ENCODE measurements around the gene GDF15. TPM values are rescaled to one million over a fixed set of nuclear protein-coding genes. Genes with fewer than 3 reads are reported as not detected.
"Not testable (repeated sequence)": the region's sequence is repeated elsewhere in the genome, so short reads cannot be mapped to it uniquely, and the experiment has no call there.

The GDF15 gene
- polyA plus RNA-seq, 1 donor, result 20.3 TPM

- WGBS (ENCODE audit: insufficient coverage, low lambda C conversion rate), result no CpG with 5 or more reads among the region's 18 CpGs
- H3K27me3 ChIP-seq (ENCODE audit: control insufficient read depth, insufficient read depth, low read length); H3K9me3 ChIP-seq (ENCODE audit: control insufficient read depth, low read depth, low read length); H3K36me3 ChIP-seq (ENCODE audit: control insufficient read depth, insufficient read depth, low read length): not testable (repeated sequence)
- DNase-seq, result peak in 1 of 2 donors; percentile 61
- Histone ChIP-seq H3K4me1 (ENCODE audit: control insufficient read depth, insufficient read depth, low read length) (peaks cover 25% of the 10 kb centered on the region), H3K27ac (ENCODE audit: low read length) (peak overlapping the region; percentile 89), H3K4me3 (ENCODE audit: low read length) (peak overlapping the region; percentile 30)
Measured at GRCh38 chr19:18402455-18403248, 16.7 kb downstream of the GDF15 start.

GRCh38 chr19:18405754-18406153, 19.8 kb downstream of the GDF15 start:
- not testable (repeated sequence) for H3K36me3 ChIP-seq (ENCODE audit: control insufficient read depth, insufficient read depth, low read length); H3K27me3 ChIP-seq (ENCODE audit: control insufficient read depth, insufficient read depth, low read length); H3K27ac ChIP-seq (ENCODE audit: low read length); DNase-seq; H3K4me3 ChIP-seq (ENCODE audit: low read length); H3K9me3 ChIP-seq (ENCODE audit: control insufficient read depth, low read depth, low read length)
- H3K4me1 ChIP-seq (ENCODE audit: control insufficient read depth, insufficient read depth, low read length), result peaks cover 21% of the 10 kb centered on the region
- no CpG with 5 or more reads among the region's 11 CpGs for WGBS (ENCODE audit: insufficient coverage, low lambda C conversion rate)

- Histone ChIP-seq H3K36me3 (ENCODE audit: control insufficient read depth, insufficient read depth, low read length) (no peaks in the 10 kb centered on the region), H3K4me3 (ENCODE audit: low read length) (no peak overlapping the region), H3K27ac (ENCODE audit: low read length) (no peak overlapping the region), H3K4me1 (ENCODE audit: control insufficient read depth, insufficient read depth, low read length) (peaks cover 18% of the 10 kb centered on the region), H3K9me3 (ENCODE audit: control insufficient read depth, low read depth, low read length) (no peaks in the 10 kb centered on the region), H3K27me3 (ENCODE audit: control insufficient read depth, insufficient read depth, low read length) (no peaks in the 10 kb centered on the region)
- no peak for DNase-seq
- 90% methylated on average over 2 of the region's 9 CpGs for WGBS (ENCODE audit: insufficient coverage, low lambda C conversion rate)
Measured at GRCh38 chr19:18406749-18407148, 20.8 kb downstream of the GDF15 start.

- Histone ChIP-seq H3K27ac (ENCODE audit: low read length) (no peak overlapping the region), H3K4me1 (ENCODE audit: control insufficient read depth, insufficient read depth, low read length) (peaks cover 10% of the 10 kb centered on the region), H3K9me3 (ENCODE audit: control insufficient read depth, low read depth, low read length) (no peaks in the 10 kb centered on the region), H3K36me3 (ENCODE audit: control insufficient read depth, insufficient read depth, low read length) (no peaks in the 10 kb centered on the region), H3K27me3 (ENCODE audit: control insufficient read depth, insufficient read depth, low read length) (no peaks in the 10 kb centered on the region), H3K4me3 (ENCODE audit: low read length) (no peak overlapping the region)
- DNase-seq, result no peak
- WGBS (ENCODE audit: insufficient coverage, low lambda C conversion rate), result no CpG with 5 or more reads among the region's 10 CpGs
Measured at GRCh38 chr19:18408053-18408476, 22.1 kb downstream of the GDF15 start.

GRCh38 chr19:18412610-18413239, 26.8 kb downstream of the GDF15 start:
- WGBS (ENCODE audit: insufficient coverage, low lambda C conversion rate), result no CpG with 5 or more reads among the region's 16 CpGs
- peaks cover 32% of the 10 kb centered on the region for H3K4me1 ChIP-seq (ENCODE audit: control insufficient read depth, insufficient read depth, low read length)

GRCh38 chr19:18414504-18415177, 28.7 kb downstream of the GDF15 start:
- no peak for DNase-seq
- no CpG with 5 or more reads among the region's 11 CpGs for WGBS (ENCODE audit: insufficient coverage, low lambda C conversion rate)
- H3K9me3 ChIP-seq (ENCODE audit: control insufficient read depth, low read depth, low read length), result no peaks in the 10 kb centered on the region

More at GRCh38 chr19:18412610-18413239, 26.8 kb downstream of the GDF15 start:
- no peak for DNase-seq
- no peak overlapping the region for H3K27ac ChIP-seq (ENCODE audit: low read length)
- H3K4me3 ChIP-seq (ENCODE audit: low read length), result no peak overlapping the region
- no peaks in the 10 kb centered on the region for H3K27me3 ChIP-seq (ENCODE audit: control insufficient read depth, insufficient read depth, low read length)
- H3K36me3 ChIP-seq (ENCODE audit: control insufficient read depth, insufficient read depth, low read length), result no peaks in the 10 kb centered on the region
- no peaks in the 10 kb centered on the region for H3K9me3 ChIP-seq (ENCODE audit: control insufficient read depth, low read depth, low read length)

GRCh38 chr19:18415178-18415867, 29.4 kb downstream of the GDF15 start:
- Histone ChIP-seq H3K27me3 (ENCODE audit: control insufficient read depth, insufficient read depth, low read length) (no peaks in the 10 kb centered on the region), H3K4me3 (ENCODE audit: low read length) (peak overlapping the region; percentile 17), H3K9me3 (ENCODE audit: control insufficient read depth, low read depth, low read length) (no peaks in the 10 kb centered on the region), H3K27ac (ENCODE audit: low read length) (peak overlapping the region; percentile 93), H3K36me3 (ENCODE audit: control insufficient read depth, insufficient read depth, low read length) (no peaks in the 10 kb centered on the region), H3K4me1 (ENCODE audit: control insufficient read depth, insufficient read depth, low read length) (peaks cover 44% of the 10 kb centered on the region)
- DNase-seq, result peak in 1 of 2 donors; percentile 63
- 70% methylated on average over 2 of the region's 25 CpGs for WGBS (ENCODE audit: insufficient coverage, low lambda C conversion rate)

More at GRCh38 chr19:18414504-18415177, 28.7 kb downstream of the GDF15 start:
- Histone ChIP-seq H3K27me3 (ENCODE audit: control insufficient read depth, insufficient read depth, low read length) (no peaks in the 10 kb centered on the region), H3K27ac (ENCODE audit: low read length) (peak overlapping the region; percentile 93), H3K4me3 (ENCODE audit: low read length) (peak overlapping the region; percentile 17), H3K36me3 (ENCODE audit: control insufficient read depth, insufficient read depth, low read length) (no peaks in the 10 kb centered on the region), H3K4me1 (ENCODE audit: control insufficient read depth, insufficient read depth, low read length) (peaks cover 44% of the 10 kb centered on the region)

GRCh38 chr19:18416778-18417249, 30.9 kb downstream of the GDF15 start:
- peak overlapping the region; percentile 93 for H3K27ac ChIP-seq (ENCODE audit: low read length)
- no peaks in the 10 kb centered on the region for H3K9me3 ChIP-seq (ENCODE audit: control insufficient read depth, low read depth, low read length)
- peak; percentile 87 to 93 for DNase-seq
- peaks cover 56% of the 10 kb centered on the region for H3K4me1 ChIP-seq (ENCODE audit: control insufficient read depth, insufficient read depth, low read length)
- H3K27me3 ChIP-seq (ENCODE audit: control insufficient read depth, insufficient read depth, low read length), result no peaks in the 10 kb centered on the region
- H3K4me3 ChIP-seq (ENCODE audit: low read length), result peak overlapping the region; percentile 54
- H3K36me3 ChIP-seq (ENCODE audit: control insufficient read depth, insufficient read depth, low read length), result no peaks in the 10 kb centered on the region
- no CpG with 5 or more reads among the region's 44 CpGs for WGBS (ENCODE audit: insufficient coverage, low lambda C conversion rate)

GRCh38 chr19:18417250-18418028, 31.5 kb downstream of the GDF15 start:
- no peaks in the 10 kb centered on the region for H3K27me3 ChIP-seq (ENCODE audit: control insufficient read depth, insufficient read depth, low read length)
- H3K9me3 ChIP-seq (ENCODE audit: control insufficient read depth, low read depth, low read length), result no peaks in the 10 kb centered on the region
- H3K36me3 ChIP-seq (ENCODE audit: control insufficient read depth, insufficient read depth, low read length), result peaks cover under 1% of the 10 kb centered on the region
- no CpG with 5 or more reads among the region's 53 CpGs for WGBS (ENCODE audit: insufficient coverage, low lambda C conversion rate)
- peaks cover 62% of the 10 kb centered on the region for H3K4me1 ChIP-seq (ENCODE audit: control insufficient read depth, insufficient read depth, low read length)
- H3K27ac ChIP-seq (ENCODE audit: low read length), result peak overlapping the region; percentile 93
- peak overlapping the region; percentile 54 for H3K4me3 ChIP-seq (ENCODE audit: low read length)
- DNase-seq, result peak; percentile 76 to 83

All from large intestine (tissue), 3 donors.